ENCODE measurements around the gene ETNK2.

DNA sequence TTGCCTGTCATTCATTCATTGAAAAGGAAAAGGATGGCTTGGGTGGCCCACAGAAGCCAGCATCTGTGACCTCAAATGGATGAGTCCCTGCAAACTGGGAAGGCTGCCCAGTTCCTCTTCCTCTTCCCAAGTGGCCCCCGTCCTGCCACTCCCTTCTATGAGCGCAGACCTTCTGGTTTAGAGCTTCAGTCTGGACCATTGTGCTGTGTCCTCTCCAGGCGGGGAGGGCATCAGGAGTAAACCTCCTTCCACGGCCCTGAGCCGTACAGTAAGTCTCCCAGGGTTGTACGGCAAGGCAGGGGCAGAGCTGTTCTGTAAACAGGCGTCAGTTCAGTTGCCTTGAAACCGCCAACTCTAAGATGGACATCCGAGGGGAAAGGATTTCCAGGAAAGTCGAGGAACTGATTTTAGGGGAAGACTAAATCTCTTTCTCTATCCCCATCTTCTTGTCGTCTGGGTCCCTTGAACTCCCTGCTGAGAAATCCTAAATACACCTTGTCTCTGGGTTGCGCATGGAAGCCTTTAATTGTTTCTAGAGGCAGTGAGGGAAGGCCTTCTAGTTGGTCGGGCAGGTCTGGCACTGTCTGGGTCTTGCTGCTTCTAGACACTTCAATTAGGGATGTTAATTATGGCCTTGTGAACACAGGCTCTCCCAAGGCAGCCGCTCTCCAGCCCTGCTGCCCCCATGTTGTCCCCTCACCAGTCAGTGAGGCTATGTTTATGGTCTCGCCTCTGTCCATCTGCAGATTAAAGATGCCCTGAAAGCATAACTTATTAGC, 56.8 kb downstream of the ETNK2 start:
- TF ChIP-seq POLR2A (IDR thresholded peaks at IDR 0.05; ENCODE audit: low read length) (no peak), GATA1 (IDR thresholded peaks at IDR 0.05; ENCODE audit: low read depth, low read length) (no peak)

All from erythroblast (primary cell).